Activated naive CD4-positive, alpha-beta T cell treated with anti-CD3 and anti-CD28 coated beads for 36 hours (primary cell): ENCODE results near the gene PLA2G5. TPM values are rescaled to one million over a fixed set of nuclear protein-coding genes. Genes with fewer than 3 reads are reported as not detected.

ENCODE experiments used
- CTCF ChIA-PET: fragments of 350-600 bp; sonication (Branson Sonifier 250); formaldehyde crosslinking; loops from one replicate; lab custom pipeline; 2021; ENCODE audit warnings: antibody characterized with exemption; lab: Charles Lee
- DNase-seq: peaks from one replicate; pipeline ENCODE4 v3.0.0-alpha.2; 2020
- H3K27ac Mint-ChIP-seq: one replicate; pipeline ENCODE4 v1.8.0; 2021; ENCODE audit warnings: mild to moderate bottlenecking, mixed read lengths
- H3K27me3 Mint-ChIP-seq: one replicate; pipeline ENCODE4 v1.8.0; 2021; ENCODE audit warnings: low read depth, mixed read lengths
- H3K36me3 Mint-ChIP-seq: one replicate; pipeline ENCODE4 v1.8.0; 2021; ENCODE audit warnings: low read depth, mixed read lengths
- H3K4me1 Mint-ChIP-seq: one replicate; pipeline ENCODE4 v1.8.0; 2021; ENCODE audit warnings: low read depth, mixed read lengths
- H3K4me3 Mint-ChIP-seq: one replicate; pipeline ENCODE4 v1.8.0; 2021; ENCODE audit warnings: mild to moderate bottlenecking, moderate library complexity, mixed read lengths
- H3K9me3 Mint-ChIP-seq: one replicate; pipeline ENCODE4 v1.8.0; 2021; ENCODE audit warnings: mixed read lengths
- intact Hi-C: fragments of 100-400 bp; cut with micrococcal nuclease; formaldehyde crosslinking; loops from one replicate; pipeline ENCODE4 v1.15.1; 2023
- total RNA-seq, 2 experiments: library from RNA; stranded (reverse); gene quantifications; one replicate each; pipeline ENCODE4 v1.2.3, GENCODE V29; 2021

The PLA2G5 gene
- total RNA-seq, 2 experiments from 2014 or later, result not detected

DNA sequence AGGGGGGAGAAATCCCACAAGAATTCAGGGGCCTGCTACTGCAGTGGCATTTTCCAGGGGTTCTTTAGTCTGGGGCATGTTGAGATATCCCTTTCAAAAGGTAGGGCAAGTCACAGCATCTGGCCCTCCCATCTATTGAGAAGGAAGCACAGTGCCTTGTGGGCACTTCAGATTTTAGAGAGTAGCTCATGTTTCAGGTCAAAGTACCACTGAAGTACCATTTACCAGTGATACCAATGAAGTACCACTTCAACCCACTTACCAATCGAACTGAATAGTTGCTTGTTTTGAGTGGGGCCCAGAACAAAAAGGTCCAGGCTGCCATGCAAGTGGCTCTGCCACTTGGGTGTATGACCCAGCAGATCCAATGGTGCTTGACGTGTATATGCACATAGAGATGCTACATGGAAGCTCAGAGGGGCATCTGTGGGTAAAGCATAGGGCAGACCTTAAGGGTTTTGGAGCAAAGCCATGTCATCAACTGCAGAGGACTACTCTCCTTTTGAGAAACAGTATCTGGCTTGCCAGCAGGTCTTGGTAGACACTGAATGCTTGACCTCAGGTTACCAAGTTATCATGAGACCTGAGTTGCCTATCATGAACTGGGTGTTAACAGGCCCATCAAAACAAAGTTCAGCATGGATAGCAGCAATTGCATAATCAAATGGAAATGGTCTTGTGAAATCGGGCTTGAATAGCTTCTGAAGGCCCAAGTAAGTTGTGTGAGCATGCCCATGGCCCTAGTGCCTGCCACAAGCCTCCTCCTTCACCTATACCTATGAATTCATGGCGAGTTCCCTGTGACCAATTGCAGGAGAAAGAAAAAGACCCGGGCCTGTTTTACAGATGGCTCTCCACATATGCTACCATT, 25.8 kb downstream of the PLA2G5 start:
- CTCF ChIA-PET, result no interaction called here
- Mint-ChIP-seq H3K27me3 (no peaks in the 10 kb centered on the region), H3K4me3 (no peak overlapping the region), H3K27ac (no peak overlapping the region), H3K36me3 (no peaks in the 10 kb centered on the region), H3K4me1 (no peaks in the 10 kb centered on the region), H3K9me3 (no peaks in the 10 kb centered on the region)
- intact Hi-C loops, result no loop called here
- no peak for DNase-seq

DNA sequence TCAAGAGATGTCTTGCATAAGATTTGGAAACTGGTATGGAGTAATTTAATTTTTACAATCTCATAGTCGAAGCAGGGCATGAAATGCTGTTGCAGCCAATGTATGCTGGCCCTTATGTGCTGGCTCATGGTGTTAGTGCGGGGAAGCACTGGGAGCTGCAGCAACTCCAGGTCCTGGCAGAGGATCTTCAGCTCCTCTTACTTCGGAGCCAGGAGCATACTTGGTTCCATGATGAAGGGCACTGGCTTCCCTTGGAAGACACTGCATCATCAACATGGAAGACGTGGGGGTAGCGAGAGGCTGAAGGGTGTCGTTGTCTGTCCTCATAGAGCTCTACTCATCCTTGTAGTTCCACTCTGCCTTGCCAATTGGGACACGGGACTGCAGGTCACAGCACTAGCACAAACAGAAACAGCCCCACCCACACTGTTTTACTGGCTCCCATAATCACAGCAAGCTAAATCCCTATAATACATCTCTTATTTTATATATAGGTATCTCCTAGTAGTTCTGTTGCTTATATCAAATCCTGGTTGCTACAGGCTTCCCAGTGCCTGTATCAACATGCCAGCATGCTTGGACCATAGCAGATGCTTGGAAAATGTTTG, 26.9 kb downstream of the PLA2G5 start:
- DNase-seq, result no peak
- H3K9me3 Mint-ChIP-seq, result no peaks in the 10 kb centered on the region
- intact Hi-C loops, result no loop called here
- H3K4me1 Mint-ChIP-seq, result no peaks in the 10 kb centered on the region
- H3K36me3 Mint-ChIP-seq, result no peaks in the 10 kb centered on the region
- CTCF ChIA-PET, result interaction anchor here (0.6 kb wide), 1 partner anchor 8 kb away, joined by 3 read pairs; no protein-coding TSS in a partner anchor
- H3K27ac Mint-ChIP-seq, result no peak overlapping the region
- peaks cover 3% of the 10 kb centered on the region for H3K27me3 Mint-ChIP-seq
- no peak overlapping the region for H3K4me3 Mint-ChIP-seq

DNA sequence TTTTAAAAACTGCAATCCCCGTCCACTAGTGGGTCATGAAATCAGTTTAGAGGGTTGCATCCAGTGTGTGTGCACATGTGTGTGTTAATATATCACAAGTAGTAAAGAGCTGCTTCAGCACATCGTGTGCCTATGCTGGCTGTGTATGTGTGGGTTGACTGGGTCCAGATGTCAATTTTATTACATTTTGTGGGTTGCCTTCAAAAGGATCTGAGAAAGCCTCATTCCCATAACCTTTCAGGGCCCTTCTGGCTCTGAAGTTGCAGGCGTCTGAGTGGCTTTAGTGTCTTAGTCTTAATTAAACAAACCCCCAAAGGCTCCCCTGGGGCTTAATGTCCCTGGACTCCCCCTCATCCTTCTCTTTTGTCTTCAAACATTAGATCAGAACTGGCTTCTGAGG, 29.5 kb downstream of the PLA2G5 start:
- H3K36me3 Mint-ChIP-seq, result no peaks in the 10 kb centered on the region
- H3K27ac Mint-ChIP-seq, result no peak overlapping the region
- no peak for DNase-seq
- peaks cover 8% of the 10 kb centered on the region for H3K4me1 Mint-ChIP-seq
- peaks cover 3% of the 10 kb centered on the region for H3K27me3 Mint-ChIP-seq
- no peak overlapping the region for H3K4me3 Mint-ChIP-seq
- H3K9me3 Mint-ChIP-seq, result no peaks in the 10 kb centered on the region
- intact Hi-C loops, result no loop called here
- CTCF ChIA-PET, result interaction anchor here (0.7 to 1.9 kb wide), 2 partner anchors 52 to 53 kb away, joined by 3 to 5 read pairs; no protein-coding TSS in a partner anchor

DNA sequence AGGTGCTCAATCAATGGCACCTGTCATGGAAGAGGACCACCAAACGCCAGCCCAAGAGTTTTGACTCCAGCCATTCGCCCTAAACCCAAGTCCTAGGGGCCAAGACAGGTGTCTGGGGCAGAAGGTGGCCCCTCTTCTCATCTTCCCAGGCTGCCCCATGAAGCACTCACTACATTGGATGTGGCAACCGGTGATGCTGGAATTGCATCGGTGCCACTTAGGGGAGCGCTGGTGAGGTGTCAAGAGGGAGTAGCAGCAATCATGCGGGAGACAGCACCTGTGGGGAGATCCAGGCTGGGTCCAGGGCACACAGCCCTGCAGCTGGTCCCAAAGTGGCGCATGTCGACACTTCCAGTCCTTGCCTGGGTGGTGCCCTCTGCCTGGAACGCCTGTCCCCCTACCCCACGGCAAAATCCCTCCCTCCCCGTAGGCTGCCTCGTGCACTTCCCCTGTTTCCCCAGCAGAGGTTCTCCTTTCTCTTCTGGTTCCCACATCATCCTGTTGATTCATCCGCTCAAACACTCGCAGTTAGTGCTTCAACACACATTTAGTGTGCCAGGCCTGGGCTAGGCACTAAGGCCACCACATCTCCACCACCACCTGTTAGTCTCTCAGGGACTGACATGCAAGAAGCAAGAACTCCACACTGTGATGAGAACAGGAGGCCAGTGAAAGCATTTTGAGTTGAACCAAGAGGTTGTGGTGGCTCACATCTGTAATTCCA, 30.8 kb downstream of the PLA2G5 start:
- Mint-ChIP-seq H3K36me3 (no peaks in the 10 kb centered on the region), H3K9me3 (no peaks in the 10 kb centered on the region), H3K4me3 (no peak overlapping the region), H3K27ac (no peak overlapping the region), H3K27me3 (peaks cover 3% of the 10 kb centered on the region), H3K4me1 (peaks cover 8% of the 10 kb centered on the region)
- intact Hi-C loops, result loop anchor here (1.0 kb wide), 2 partner anchors 52 to 95 kb away; no protein-coding TSS in a partner anchor
- CTCF ChIA-PET, result interaction anchor here (0.8 to 1.5 kb wide), 5 partner anchors 26 to 94 kb away, joined by 3 to 12 read pairs (median 4); no protein-coding TSS in a partner anchor
- DNase-seq, result peak; percentile 60

DNA sequence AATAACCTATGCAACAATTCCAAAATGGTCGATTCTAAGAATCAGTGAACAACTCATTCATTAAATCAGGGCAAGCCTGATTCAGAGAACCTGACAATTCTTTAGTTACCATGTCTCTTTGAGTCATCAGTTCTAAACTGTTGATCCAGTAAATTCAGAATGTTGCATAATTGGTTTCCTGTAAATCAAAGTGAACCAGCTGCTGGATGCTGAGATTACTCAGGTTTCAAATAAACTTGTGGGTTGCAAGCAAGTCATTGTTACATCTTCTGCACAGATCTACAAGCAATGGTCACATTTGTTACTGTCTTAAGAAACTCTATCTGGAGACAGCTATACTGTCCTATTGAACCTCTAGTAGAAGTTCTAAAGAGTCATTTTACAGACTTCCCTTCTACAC, 32.9 kb downstream of the PLA2G5 start:
- Mint-ChIP-seq H3K4me1 (peaks cover 8% of the 10 kb centered on the region), H3K36me3 (no peaks in the 10 kb centered on the region), H3K27ac (peak overlapping the region; percentile 57), H3K4me3 (no peak overlapping the region), H3K27me3 (peaks cover 3% of the 10 kb centered on the region), H3K9me3 (no peaks in the 10 kb centered on the region)
- peak; percentile 13 for DNase-seq
- intact Hi-C loops, result loop anchor here (1.0 to 2.0 kb wide), 2 partner anchors 45 to 394 kb away; no protein-coding TSS in a partner anchor
- CTCF ChIA-PET, result interaction anchor here (0.6 kb wide), 1 partner anchor 185 kb away, joined by 3 read pairs; no protein-coding TSS in a partner anchor

DNA sequence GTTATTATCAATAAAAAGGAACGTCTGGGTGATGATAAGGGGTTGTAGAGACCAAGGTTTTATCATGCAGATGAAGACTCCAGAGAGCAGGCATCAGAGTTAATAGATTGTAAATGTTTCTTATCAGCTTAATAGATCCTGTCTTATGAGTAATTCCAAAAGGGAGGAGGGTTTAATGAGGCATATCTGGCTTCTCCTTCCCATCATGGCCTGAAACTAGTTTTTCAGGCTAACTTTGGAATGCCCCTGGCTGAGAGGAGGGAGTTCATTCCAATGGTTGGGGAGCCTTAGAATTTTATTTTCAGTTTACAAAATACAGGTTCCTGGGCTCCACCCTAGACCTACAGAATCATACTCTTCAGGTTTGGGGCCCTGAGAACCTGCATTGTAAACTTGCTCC, 35.9 kb downstream of the PLA2G5 start:
- Mint-ChIP-seq H3K4me1 (peaks cover 8% of the 10 kb centered on the region), H3K27ac (no peak overlapping the region), H3K27me3 (peaks cover 6% of the 10 kb centered on the region), H3K9me3 (no peaks in the 10 kb centered on the region), H3K36me3 (no peaks in the 10 kb centered on the region), H3K4me3 (no peak overlapping the region)
- DNase-seq, result no peak
- CTCF ChIA-PET, result no interaction called here
- intact Hi-C loops, result no loop called here

DNA sequence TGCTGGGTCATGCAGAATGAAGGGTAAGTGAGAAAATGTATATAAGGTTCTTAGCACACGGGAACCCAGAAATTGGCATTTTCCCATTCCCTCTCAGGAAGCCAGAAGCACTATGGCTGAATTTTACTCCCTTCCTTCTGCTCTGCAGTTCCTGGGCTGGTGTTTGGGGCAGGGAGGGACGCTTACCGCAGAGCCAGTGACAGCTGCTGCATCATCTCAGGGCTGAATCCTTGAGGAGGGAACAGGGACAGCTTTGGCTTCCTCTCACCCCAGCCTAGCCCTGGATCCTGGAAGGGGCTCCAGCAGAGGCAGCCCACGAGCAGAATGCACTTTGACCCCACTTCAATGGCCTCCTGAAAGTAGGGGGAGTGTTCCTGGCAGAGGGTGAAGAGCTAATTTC, 37.4 kb downstream of the PLA2G5 start:
- DNase-seq, result no peak
- CTCF ChIA-PET, result no interaction called here
- peaks cover 8% of the 10 kb centered on the region for H3K4me1 Mint-ChIP-seq
- intact Hi-C loops, result no loop called here
- H3K9me3 Mint-ChIP-seq, result no peaks in the 10 kb centered on the region
- peaks cover 3% of the 10 kb centered on the region for H3K27me3 Mint-ChIP-seq
- H3K36me3 Mint-ChIP-seq, result no peaks in the 10 kb centered on the region
- H3K27ac Mint-ChIP-seq, result no peak overlapping the region
- H3K4me3 Mint-ChIP-seq, result no peak overlapping the region

DNA sequence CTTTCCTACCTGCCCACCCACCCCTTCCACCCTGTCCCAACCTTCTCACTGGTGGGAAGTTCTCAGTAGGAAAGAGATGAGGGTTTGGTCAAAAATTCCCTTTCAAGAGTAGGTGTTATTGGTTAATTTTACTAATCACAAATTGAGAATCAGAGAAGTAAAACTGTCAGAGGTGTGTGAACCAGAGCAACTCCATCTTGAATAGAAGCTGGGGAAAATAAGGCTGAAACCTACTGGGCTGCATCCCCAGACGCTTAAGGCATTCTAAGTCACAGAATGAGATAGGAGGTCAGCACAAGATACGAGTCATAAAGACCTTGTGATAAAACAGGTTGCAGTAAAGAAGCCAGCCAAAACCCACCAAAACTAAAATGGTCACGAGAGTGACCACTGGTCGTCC, 37.8 kb downstream of the PLA2G5 start:
- DNase-seq, result no peak
- CTCF ChIA-PET, result no interaction called here
- no peaks in the 10 kb centered on the region for H3K36me3 Mint-ChIP-seq
- no peaks in the 10 kb centered on the region for H3K9me3 Mint-ChIP-seq
- H3K27me3 Mint-ChIP-seq, result peaks cover 3% of the 10 kb centered on the region
- no peak overlapping the region for H3K27ac Mint-ChIP-seq
- no peak overlapping the region for H3K4me3 Mint-ChIP-seq
- H3K4me1 Mint-ChIP-seq, result peaks cover 5% of the 10 kb centered on the region
- intact Hi-C loops, result no loop called here

DNA sequence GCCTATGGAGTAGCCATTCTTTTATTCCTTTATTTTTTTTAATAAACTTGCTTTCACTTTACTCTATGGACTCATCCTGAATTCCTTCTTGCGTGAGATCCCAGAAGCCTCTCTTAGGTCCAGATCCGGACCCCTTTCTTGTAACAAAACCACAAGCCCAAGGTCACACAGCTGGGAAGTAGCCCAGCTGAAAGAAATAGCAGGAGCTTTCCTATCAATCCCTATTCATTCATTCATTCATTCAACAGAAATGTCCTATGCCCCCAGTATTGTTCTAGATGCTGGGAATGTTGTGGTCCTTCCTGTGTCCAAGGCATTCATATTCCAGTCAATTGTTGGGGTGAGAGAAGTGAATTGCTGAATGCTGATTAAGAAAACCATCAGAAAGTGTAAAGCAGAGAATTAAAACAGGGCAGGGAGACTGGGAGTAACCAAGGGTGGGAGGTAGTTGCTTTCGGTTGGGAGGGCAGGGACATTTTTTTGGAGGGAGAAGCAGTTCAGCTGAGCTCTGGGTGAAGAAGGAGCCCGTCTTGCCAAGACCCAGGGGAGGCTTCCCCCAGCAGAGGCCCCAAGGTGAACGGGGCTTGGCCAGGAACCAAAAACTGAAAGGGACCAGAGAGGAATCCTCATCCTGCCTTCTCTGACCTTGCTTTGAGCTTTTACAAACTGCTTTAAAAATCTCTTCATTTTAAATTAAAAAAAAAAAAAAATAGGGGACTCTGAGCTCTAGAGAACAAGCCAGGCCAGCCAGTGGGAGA, 38.6 kb downstream of the PLA2G5 start:
- peaks cover 3% of the 10 kb centered on the region for H3K27me3 Mint-ChIP-seq
- no peak for DNase-seq
- intact Hi-C loops, result no loop called here
- no peaks in the 10 kb centered on the region for H3K9me3 Mint-ChIP-seq
- no peak overlapping the region for H3K27ac Mint-ChIP-seq
- CTCF ChIA-PET, result interaction anchor here (1.2 kb wide), 1 partner anchor 43 kb away, joined by 4 read pairs; no protein-coding TSS in a partner anchor
- no peak overlapping the region for H3K4me3 Mint-ChIP-seq
- no peaks in the 10 kb centered on the region for H3K36me3 Mint-ChIP-seq
- no peaks in the 10 kb centered on the region for H3K4me1 Mint-ChIP-seq

DNA sequence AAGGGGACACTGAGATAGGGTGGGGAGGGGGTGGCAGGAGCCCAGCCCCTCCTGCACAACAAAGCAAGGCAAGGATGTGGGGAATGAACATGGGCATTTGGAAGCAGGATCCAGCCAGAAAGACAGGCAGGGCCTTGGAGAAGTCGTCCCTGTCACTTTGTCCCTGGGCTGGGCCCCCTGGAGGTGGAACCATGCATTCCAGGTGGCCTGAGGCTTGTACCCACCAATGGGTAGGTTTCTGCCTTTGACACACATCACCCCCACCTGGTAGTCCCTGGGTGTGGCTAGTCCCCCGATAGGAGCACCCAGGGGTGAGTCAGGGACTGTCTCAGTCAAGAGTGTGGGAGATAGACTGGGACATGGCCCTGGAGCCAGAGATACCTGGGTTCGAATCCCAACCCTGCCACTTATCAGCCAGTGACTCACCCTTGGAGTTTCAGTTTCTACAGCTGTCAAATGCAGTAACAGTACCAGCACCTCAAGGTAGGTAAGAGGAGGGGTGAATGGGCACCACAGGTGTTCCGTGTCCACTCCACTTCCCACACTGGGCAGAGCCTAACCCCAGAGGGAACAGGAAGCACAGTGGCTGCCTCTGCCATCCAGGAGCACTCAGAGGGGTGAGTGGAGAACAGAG, 39.3 kb downstream of the PLA2G5 start:
- H3K27ac Mint-ChIP-seq, result no peak overlapping the region
- intact Hi-C loops, result no loop called here
- H3K4me3 Mint-ChIP-seq, result no peak overlapping the region
- H3K27me3 Mint-ChIP-seq, result peaks cover 3% of the 10 kb centered on the region
- CTCF ChIA-PET, result interaction anchor here (1.2 to 1.3 kb wide), 2 partner anchors 42 to 43 kb away, joined by 4 read pairs; no protein-coding TSS in a partner anchor
- H3K9me3 Mint-ChIP-seq, result no peaks in the 10 kb centered on the region
- no peaks in the 10 kb centered on the region for H3K36me3 Mint-ChIP-seq
- DNase-seq, result peak; percentile 14
- H3K4me1 Mint-ChIP-seq, result no peaks in the 10 kb centered on the region

DNA sequence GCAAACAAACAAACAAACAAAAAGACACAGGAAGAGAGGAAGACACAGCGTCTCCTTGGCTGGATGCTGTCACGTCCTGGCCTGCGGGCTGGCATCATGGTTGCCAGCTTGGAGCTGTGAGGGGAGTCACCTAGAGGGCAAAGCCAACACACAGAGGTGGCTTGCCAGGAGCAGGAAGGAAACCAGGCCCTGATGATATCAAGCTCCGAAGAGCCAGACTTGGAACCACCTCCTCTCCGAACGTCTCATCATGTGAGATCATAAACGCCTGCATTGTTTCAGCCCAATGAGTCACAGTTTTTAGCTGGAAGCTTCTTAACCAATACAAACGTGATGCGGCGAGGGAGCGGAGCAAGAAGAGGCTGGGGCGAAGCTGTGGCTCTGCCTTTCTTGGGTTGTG, 40.7 kb downstream of the PLA2G5 start:
- intact Hi-C loops, result no loop called here
- CTCF ChIA-PET, result interaction anchor here (0.6 to 1.3 kb wide), 2 partner anchors 41 to 43 kb away, joined by 4 read pairs; no protein-coding TSS in a partner anchor
- Mint-ChIP-seq H3K4me3 (no peak overlapping the region), H3K27ac (no peak overlapping the region), H3K36me3 (no peaks in the 10 kb centered on the region), H3K9me3 (no peaks in the 10 kb centered on the region), H3K4me1 (no peaks in the 10 kb centered on the region), H3K27me3 (peaks cover 6% of the 10 kb centered on the region)
- no peak for DNase-seq
